DND-41 (cell line): ENCODE measurements around the gene SLC25A15.
A peak's percentile ranks its signal among the peaks of the same experiment; 100 is the strongest.

Experiments used
- CTCF ChIP-seq: IDR thresholded peaks from 2 replicates; pipeline ENCODE4 v1.5.1; 2012; ENCODE audit warnings: borderline replicate concordance, low read length, moderate library complexity, mild to moderate bottlenecking; ENCODE audit not compliant: poor library complexity, severe bottlenecking; ENCODE audit errors: extremely low read depth
- EZH2 ChIP-seq: IDR thresholded peaks from 3 replicates; pipeline ENCODE4 v1.6.1; 2012; ENCODE audit warnings: borderline replicate concordance, low read depth, mild to moderate bottlenecking, moderate library complexity, low read length, inconsistent platforms; ENCODE audit not compliant: severe bottlenecking

GRCh38 chr13:40777166-40777808 is 12.1 kb upstream of the SLC25A15 start:
- TF ChIP-seq CTCF (peak; percentile 64), EZH2 (no peak)
